NB4 (cell line): ENCODE measurements around the gene TRIM71.

ENCODE experiments used
- CTCF ChIP-seq: IDR thresholded peaks from one replicate; pipeline ENCODE4 v1.5.1; 2012; ENCODE audit warnings: low read depth, low read length
- MAX ChIP-seq: IDR thresholded peaks from 2 replicates; pipeline ENCODE4 v1.6.1; 2011; ENCODE audit warnings: low read depth, low read length
- POLR2A ChIP-seq: IDR thresholded peaks from 2 replicates; pipeline ENCODE4 v1.6.1; 2011; ENCODE audit warnings: mild to moderate bottlenecking; ENCODE audit not compliant: insufficient read length; ENCODE audit errors: extremely low read depth

GRCh38 chr3:32819551-32820348, 2.0 kb downstream of the TRIM71 start:
- TF ChIP-seq POLR2A (no peak), CTCF (no peak), MAX (no peak)
